H1 (cell line): ENCODE measurements around the gene GFPT1. TPM values are rescaled to one million over a fixed set of nuclear protein-coding genes. Genes with fewer than 3 reads are reported as not detected.

Source experiments
- CTCF ChIA-PET: fragments of 300-600 bp; sonication (Branson Sonifier 250); formaldehyde crosslinking; loops from one replicate; lab custom pipeline; 2021; ENCODE audit not compliant: partially characterized antibody; lab: Charles Lee
- POLR2A ChIA-PET: fragments of 300-600 bp; sonication (Branson Sonifier 250); formaldehyde crosslinking; loops from one replicate; lab custom pipeline; 2021; ENCODE audit warnings: inconsistent platforms; ENCODE audit not compliant: partially characterized antibody; lab: Charles Lee
- DNase-seq, 2 experiments: peaks; one replicate each; pipeline versions ENCODE4 v3.0.0 to v3.0.0-alpha.2; 2010 to 2022; ENCODE audit warnings: low spot score in 2 of 2, low read depth in 1 of 2, mixed read lengths in 1 of 2
- FAIRE-seq: peaks from 2 replicates; lab custom pipeline; 2011; peaks lifted over from hg19 to GRCh38; lab: Jason Lieb, UNC
- H2AFZ ChIP-seq: 2 replicates; pipeline ENCODE4 v1.8.1; 2012; ENCODE audit warnings: low read length, inconsistent platforms
- H2AK5ac ChIP-seq: 2 replicates; pipeline ENCODE4 v1.6.1; 2013; ENCODE audit warnings: low read depth, low read length
- H2BK120ac ChIP-seq: replicated peaks from 2 replicates; pipeline ENCODE3; 2013; ENCODE audit warnings: low read depth, low read length, inconsistent platforms
- H2BK12ac ChIP-seq: 2 replicates; pipeline ENCODE4 v1.6.1; 2013; ENCODE audit warnings: low read depth, low read length
- H2BK15ac ChIP-seq: 2 replicates; pipeline ENCODE4 v1.6.1; 2013; ENCODE audit warnings: low read length
- H2BK20ac ChIP-seq: 2 replicates; pipeline ENCODE4 v1.6.1; 2013; ENCODE audit warnings: low read length
- H2BK5ac ChIP-seq: 2 replicates; pipeline ENCODE4 v1.6.1; 2013; ENCODE audit warnings: low read depth, low read length
- H3K14ac ChIP-seq: 2 replicates; pipeline ENCODE4 v1.6.1; 2013; ENCODE audit warnings: inconsistent platforms; ENCODE audit not compliant: insufficient read length
- H3K18ac ChIP-seq: 2 replicates; pipeline ENCODE4 v1.6.1; 2013; ENCODE audit warnings: low read length; ENCODE audit errors: extremely low read depth
- H3K23ac ChIP-seq: 2 replicates; pipeline ENCODE4 v1.6.1; 2013; ENCODE audit warnings: inconsistent platforms; ENCODE audit not compliant: insufficient read length
- H3K23me2 ChIP-seq: 2 replicates; pipeline ENCODE4 v1.6.1; 2013; ENCODE audit warnings: low read depth, low read length
- H3K27ac ChIP-seq: 2 replicates; pipeline ENCODE4 v1.6.1; 2011; ENCODE audit warnings: low read depth, low read length, inconsistent platforms
- H3K27me3 ChIP-seq, 4 experiments: replicated peaks in 1 of 4; 1 replicate in 1 of 4; 2 replicates in 3 of 4; pipeline versions ENCODE4 v1.6.1 to v1.8.1; 2011 to 2013; ENCODE audit warnings: low read length in 3 of 4, mild to moderate bottlenecking in 3 of 4, inconsistent platforms in 2 of 4, mixed read lengths in 2 of 4, moderate library complexity in 1 of 4; ENCODE audit not compliant: control insufficient read depth in 3 of 4, insufficient read depth in 3 of 4; ENCODE audit errors: extremely low read depth in 1 of 4
- H3K36me3 ChIP-seq, 4 experiments: 2 replicates each; pipeline versions ENCODE4 v1.6.1 to v1.8.1; 2011 to 2013; ENCODE audit warnings: mild to moderate bottlenecking in 4 of 4, low read length in 3 of 4, moderate library complexity in 2 of 4, control low read depth in 1 of 4, inconsistent platforms in 1 of 4; ENCODE audit not compliant: insufficient read depth in 4 of 4, control insufficient read depth in 2 of 4
- H3K4ac ChIP-seq: replicated peaks from 2 replicates; pipeline ENCODE3; 2013; ENCODE audit warnings: low read length, low read depth, mixed read lengths, inconsistent platforms; ENCODE audit not compliant: insufficient read length
- H3K4me1 ChIP-seq, 4 experiments: replicated peaks in 1 of 4; 1 replicate in 1 of 4; 2 replicates in 3 of 4; pipeline versions ENCODE4 v1.6.1 to v1.8.1; 2011 to 2013; ENCODE audit warnings: low read length in 3 of 4, inconsistent platforms in 2 of 4, mixed read lengths in 1 of 4; ENCODE audit not compliant: insufficient read depth in 4 of 4, control insufficient read depth in 3 of 4
- H3K4me2 ChIP-seq, 2 experiments: 2 replicates each; pipeline versions ENCODE4 v1.6.1 to v1.8.1; 2011 to 2013; ENCODE audit warnings: low read depth in 2 of 2, low read length in 2 of 2, control low read depth in 1 of 2, inconsistent platforms in 1 of 2, mild to moderate bottlenecking in 1 of 2; ENCODE audit not compliant: insufficient read depth in 1 of 2
- H3K4me3 ChIP-seq, 4 experiments: fragments of 200-600, 300-600 bp in 1 of 4; sonication (generic), shearing (Covaris generic), sonication (Bioruptor Twin) in 1 of 4; 2 replicates each; pipeline versions ENCODE4 v1.5.1 to v1.8.1; 2011 to 2016; ENCODE audit warnings: low read length in 4 of 4, low read depth in 3 of 4, control low read depth in 2 of 4, inconsistent platforms in 2 of 4, mild to moderate bottlenecking in 2 of 4, mixed read lengths in 1 of 4, moderate library complexity in 1 of 4; ENCODE audit not compliant: insufficient read depth in 2 of 4; ENCODE audit errors: extremely low read depth in 1 of 4
- H3K56ac ChIP-seq: replicated peaks from 2 replicates; pipeline ENCODE3; 2013; ENCODE audit warnings: low read depth, mild to moderate bottlenecking, mixed read lengths, low read length, inconsistent platforms; ENCODE audit not compliant: insufficient read length
- H3K79me1 ChIP-seq: 2 replicates; pipeline ENCODE4 v1.6.1; 2013; ENCODE audit warnings: low read depth, low read length, control low read depth
- H3K79me2 ChIP-seq, 2 experiments: 2 replicates each; pipeline versions ENCODE4 v1.6.1 to v1.8.1; 2012 to 2013; ENCODE audit warnings: low read length in 2 of 2, mild to moderate bottlenecking in 2 of 2, inconsistent platforms in 1 of 2; ENCODE audit not compliant: insufficient read depth in 2 of 2, control insufficient read depth in 1 of 2
- H3K9ac ChIP-seq, 4 experiments: replicated peaks in 1 of 4; 1 replicate in 1 of 4; 2 replicates in 3 of 4; pipeline versions ENCODE4 v1.6.1 to v1.8.1; 2011 to 2013; ENCODE audit warnings: low read depth in 3 of 4, low read length in 3 of 4, control low read depth in 2 of 4, mild to moderate bottlenecking in 2 of 4, moderate library complexity in 2 of 4, inconsistent platforms in 1 of 4; ENCODE audit errors: extremely low read depth in 1 of 4
- H3K9me3 ChIP-seq, 2 experiments: 2 replicates each; pipeline versions ENCODE4 v1.6.1 to v1.8.1; 2012 to 2013; ENCODE audit warnings: mild to moderate bottlenecking in 2 of 2, moderate library complexity in 2 of 2, control low read depth in 1 of 2, inconsistent platforms in 1 of 2, low read depth in 1 of 2, low read length in 1 of 2, mixed read lengths in 1 of 2; ENCODE audit not compliant: insufficient read depth in 2 of 2
- H4K20me1 ChIP-seq, 2 experiments: replicated peaks in 1 of 2; 2 replicates each; pipeline versions ENCODE3 to v1.8.1; 2011 to 2013; ENCODE audit warnings: inconsistent platforms in 2 of 2, low read length in 2 of 2, mild to moderate bottlenecking in 1 of 2; ENCODE audit not compliant: insufficient read depth in 2 of 2, control insufficient read depth in 1 of 2
- H4K5ac ChIP-seq: 2 replicates; pipeline ENCODE4 v1.6.1; 2013; ENCODE audit warnings: low read length, low read depth, mixed read lengths, inconsistent platforms; ENCODE audit not compliant: insufficient read length
- H4K8ac ChIP-seq: 2 replicates; pipeline ENCODE4 v1.8.0; 2013; ENCODE audit warnings: mild to moderate bottlenecking, moderate library complexity, low read length, inconsistent platforms; ENCODE audit not compliant: insufficient read depth; ENCODE audit errors: extremely low read depth
- H4K91ac ChIP-seq: replicated peaks from 2 replicates; pipeline ENCODE3; 2013; ENCODE audit warnings: low read length, mixed read lengths, inconsistent platforms; ENCODE audit not compliant: insufficient read length
- CEBPB ChIP-seq: IDR thresholded peaks from 2 replicates; pipeline ENCODE4 v1.6.1; 2012; ENCODE audit warnings: low read depth, low read length
- CHD2 ChIP-seq: IDR thresholded peaks from 2 replicates; pipeline ENCODE4 v1.6.1; 2012; ENCODE audit warnings: low read length, improper control_type of control experiment
- CREB1 ChIP-seq: IDR thresholded peaks from 2 replicates; pipeline ENCODE4 v1.6.1; 2012; ENCODE audit warnings: inconsistent platforms
- EZH2 ChIP-seq: fragments of 200-600 bp; sonication (generic); IDR thresholded peaks from 2 replicates; pipeline ENCODE4 v1.7.1; 2012; ENCODE audit warnings: low read depth, mild to moderate bottlenecking, moderate library complexity, low read length, inconsistent platforms; ENCODE audit not compliant: severe bottlenecking
- HDAC6 ChIP-seq: IDR thresholded peaks from one replicate; pipeline ENCODE4 v1.7.1; 2012; ENCODE audit warnings: low read depth, mild to moderate bottlenecking, inconsistent platforms, low read length, moderate library complexity
- MAFK ChIP-seq: IDR thresholded peaks from 2 replicates; pipeline ENCODE4 v1.6.1; 2012; ENCODE audit warnings: low read depth, mild to moderate bottlenecking, improper control_type of control experiment, low read length
- RBBP5 ChIP-seq: IDR thresholded peaks from 2 replicates; pipeline ENCODE4 v1.7.1; 2012; ENCODE audit warnings: low read depth, mild to moderate bottlenecking, inconsistent platforms, low read length, moderate library complexity, borderline replicate concordance
- RFX5 ChIP-seq: IDR thresholded peaks from 2 replicates; pipeline ENCODE4 v1.6.1; 2011; ENCODE audit warnings: low read depth, low read length, improper control_type of control experiment, borderline replicate concordance
- SAP30 ChIP-seq: fragments of 300-600 bp; sonication (generic); IDR thresholded peaks from 2 replicates; pipeline ENCODE4 v1.7.1; 2012; ENCODE audit warnings: low read length, moderate library complexity, mild to moderate bottlenecking, inconsistent platforms; ENCODE audit not compliant: insufficient read depth, insufficient replicate concordance
- WGBS, 2 experiments: shearing (Covaris generic) in 1 of 2; methylation state at CpG; one replicate each; pipeline versions ENCODE4 v1.1.6 to v1.1.7; 2013 to 2015; ENCODE audit warnings: low lambda C conversion rate in 2 of 2, mixed read lengths in 2 of 2, inconsistent platforms in 1 of 2, low coverage in 1 of 2, missing lambda C conversion rate in 1 of 2; ENCODE audit not compliant: insufficient replicate concordance in 2 of 2, insufficient coverage in 1 of 2, insufficient read length in 1 of 2; ENCODE audit errors: extremely low coverage in 1 of 2, missing lambda C conversion rate in 1 of 2; 5-methylcytosine and 5-hydroxymethylcytosine counted together
- polyA plus RNA-seq, 7 experiments: library from polyadenylated mRNA; depleted of rRNA in 3 of 7; stranded (reverse) in 5 of 7; unstranded in 2 of 7; fragments of >200 nt in 5 of 7; fragments of 200-250 nt in 2 of 7; gene quantifications; 1 replicate in 5 of 7; 2 replicates in 1 of 7; 4 replicates in 1 of 7; pipeline versions ENCODE4 v1.2.1 to v1.2.3, GENCODE V29; 2011 to 2013; ENCODE audit warnings: missing spikeins in 2 of 7, mixed read lengths in 2 of 7
- total RNA-seq: library from RNA; stranded (reverse); fragmentation: NEBNext Ultra II Directional; extraction: Animal tissue kit (Norgen Biotek cat#: 25700); gene quantifications from 2 replicates; pipeline ENCODE4 v1.2.1, GENCODE V29; 2021

Gene GFPT1
- total and polyA plus RNA-seq, 2 of the 8 experiments (the other 6 are each of a cell fraction or from before 2014, with no cell fraction given), result 13.3 to 76.2 TPM

GRCh38 chr2:69296421-69296820 lies 90.6 kb downstream of the GFPT1 start:
- H3K4me1 ChIP-seq, result no peaks in the 10 kb centered on the region
- ChIA-PET CTCF (interaction anchor here (1.2 kb wide), 1 partner anchor 10 kb away, joined by 4 read pairs; no protein-coding TSS in a partner anchor), POLR2A (no interaction called here)
- no peak overlapping the region for H4K5ac ChIP-seq
- no peak overlapping the region for H3K4me3 ChIP-seq
- no peaks in the 10 kb centered on the region for H4K20me1 ChIP-seq
- H3K56ac ChIP-seq, result no peak overlapping the region
- H2BK20ac ChIP-seq, result no peak overlapping the region
- no peak overlapping the region; the same call in 1 of the 2 replicates for H3K18ac ChIP-seq
- H3K36me3 ChIP-seq, result no peaks in the 10 kb centered on the region
- no peak overlapping the region for H3K9ac ChIP-seq
- peak overlapping the region; percentile 93; the same call in 1 of the 2 replicates for H2AK5ac ChIP-seq
- H2BK15ac ChIP-seq, result no peak overlapping the region
- TF ChIP-seq CEBPB (no peak), CHD2 (no peak), SAP30 (no peak), RFX5 (no peak), RBBP5 (no peak), MAFK (no peak), EZH2 (no peak), HDAC6 (no peak), CREB1 (no peak)
- H3K14ac ChIP-seq, result no peak overlapping the region
- H2AFZ ChIP-seq, result no peak overlapping the region
- H3K27me3 ChIP-seq, result no peaks in the 10 kb centered on the region
- no peak overlapping the region for H2BK120ac ChIP-seq
- H3K27ac ChIP-seq, result no peak overlapping the region
- no peak overlapping the region for H2BK5ac ChIP-seq
- no peak overlapping the region for H3K4me2 ChIP-seq
- H4K8ac ChIP-seq, result no peak overlapping the region
- H4K91ac ChIP-seq, result peak overlapping the region; percentile 88
- no peak for DNase-seq
- 86% methylated on average over 3 of the region's 3 CpGs; no CpG with 5 or more reads in 1 of the 2 experiments for WGBS, 2 experiments
- no peaks in the 10 kb centered on the region for H3K9me3 ChIP-seq
- H2BK12ac ChIP-seq, result no peak overlapping the region; the same call in 1 of the 2 replicates
- H3K23me2 ChIP-seq, result no peaks in the 10 kb centered on the region
- no peaks in the 10 kb centered on the region for H3K79me1 ChIP-seq
- no peaks in the 10 kb centered on the region for H3K79me2 ChIP-seq
- FAIRE-seq, result no peak
- no peak overlapping the region for H3K4ac ChIP-seq
- H3K23ac ChIP-seq, result no peak overlapping the region
